Suprapubic skin (tissue), 4 donors: Measurements from ENCODE around the gene RAB23.

Experiments used
- EP300 ChIP-seq: sonication (generic); formaldehyde crosslinking; IDR thresholded peaks from one replicate; pipeline ENCODE4 v1.6.1; 2017; ENCODE audit warnings: antibody characterized with exemption
- POLR2A ChIP-seq, 2 donors: fragments of 450-650 bp; IDR thresholded peaks; one replicate each; pipeline ENCODE4 v1.6.1; 2017; ENCODE audit warnings: antibody characterized with exemption in 2 of 2, mild to moderate bottlenecking in 2 of 2, moderate library complexity in 2 of 2
- POLR2AphosphoS5 ChIP-seq, 3 donors: sonication (generic); formaldehyde crosslinking; IDR thresholded peaks; one replicate each; pipeline ENCODE4 v1.6.1; 2017; ENCODE audit warnings: antibody characterized with exemption in 3 of 3
- TF ChIP-seq, protein P1 (sequence below), 2 donors: fragments of 200-600 bp in 1 of 2; fragments of 450-650 bp in 1 of 2; sonication (generic) in 1 of 2; IDR thresholded peaks; one replicate each; pipeline ENCODE4 v1.5.1; 2016 to 2019; ENCODE audit warnings: antibody characterized with exemption in 2 of 2, mild to moderate bottlenecking in 1 of 2, moderate library complexity in 1 of 2

DNA sequence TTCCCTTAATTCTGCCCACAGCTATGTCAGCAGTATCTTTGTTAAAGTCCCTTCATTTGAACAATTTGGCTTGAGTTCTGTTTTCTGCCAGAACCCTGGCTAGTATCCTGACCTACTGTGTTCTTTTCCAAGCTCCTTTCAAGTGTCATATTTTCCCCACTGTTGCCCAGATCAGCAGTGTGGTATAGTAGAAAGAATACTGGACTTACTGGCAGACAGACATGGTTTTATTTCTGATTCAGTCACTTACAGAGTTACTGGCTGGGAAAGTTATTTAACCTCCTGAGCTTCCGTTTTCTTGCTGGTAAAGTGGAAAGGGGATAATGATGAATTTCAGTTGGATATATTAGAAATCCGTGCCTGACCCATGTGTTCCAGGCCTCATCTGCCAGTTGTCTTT is 39.8 kb upstream of the RAB23 start:
- TF ChIP-seq, protein P1, sequence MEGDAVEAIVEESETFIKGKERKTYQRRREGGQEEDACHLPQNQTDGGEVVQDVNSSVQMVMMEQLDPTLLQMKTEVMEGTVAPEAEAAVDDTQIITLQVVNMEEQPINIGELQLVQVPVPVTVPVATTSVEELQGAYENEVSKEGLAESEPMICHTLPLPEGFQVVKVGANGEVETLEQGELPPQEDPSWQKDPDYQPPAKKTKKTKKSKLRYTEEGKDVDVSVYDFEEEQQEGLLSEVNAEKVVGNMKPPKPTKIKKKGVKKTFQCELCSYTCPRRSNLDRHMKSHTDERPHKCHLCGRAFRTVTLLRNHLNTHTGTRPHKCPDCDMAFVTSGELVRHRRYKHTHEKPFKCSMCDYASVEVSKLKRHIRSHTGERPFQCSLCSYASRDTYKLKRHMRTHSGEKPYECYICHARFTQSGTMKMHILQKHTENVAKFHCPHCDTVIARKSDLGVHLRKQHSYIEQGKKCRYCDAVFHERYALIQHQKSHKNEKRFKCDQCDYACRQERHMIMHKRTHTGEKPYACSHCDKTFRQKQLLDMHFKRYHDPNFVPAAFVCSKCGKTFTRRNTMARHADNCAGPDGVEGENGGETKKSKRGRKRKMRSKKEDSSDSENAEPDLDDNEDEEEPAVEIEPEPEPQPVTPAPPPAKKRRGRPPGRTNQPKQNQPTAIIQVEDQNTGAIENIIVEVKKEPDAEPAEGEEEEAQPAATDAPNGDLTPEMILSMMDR (IDR thresholded peaks at IDR 0.05): no peak
- TF ChIP-seq POLR2AphosphoS5 (IDR thresholded peaks at IDR 0.05) (no peak), EP300 (no peak), POLR2A (IDR thresholded peaks at IDR 0.05) (no peak)
